GM19099 (cell line): ENCODE data around the gene LBHD1.

ENCODE experiments used
- POLR2A ChIP-seq: IDR thresholded peaks from 3 replicates; pipeline ENCODE4 v1.6.1; 2011; ENCODE audit warnings: low read depth; ENCODE audit not compliant: insufficient read length; ENCODE audit errors: extremely low read depth

Gene LBHD1

GRCh38 chr11:62671608-62672389, at the start of gene LBHD1, which contains the start of gene UQCC3:
Gene LBHD1 (minus strand): TSS chr11:62672267. CDS start chr11:62670031, 2,236 bp downstream.
Gene UQCC3 (plus strand): TSS chr11:62671673. CDS start chr11:62671746, 73 bp downstream.
- TF ChIP-seq POLR2A = peak; percentile 78

- TF ChIP-seq POLR2A = no peak
Observed at GRCh38 chr11:62719302-62719978, 47.4 kb upstream of the LBHD1 start.

DNA sequence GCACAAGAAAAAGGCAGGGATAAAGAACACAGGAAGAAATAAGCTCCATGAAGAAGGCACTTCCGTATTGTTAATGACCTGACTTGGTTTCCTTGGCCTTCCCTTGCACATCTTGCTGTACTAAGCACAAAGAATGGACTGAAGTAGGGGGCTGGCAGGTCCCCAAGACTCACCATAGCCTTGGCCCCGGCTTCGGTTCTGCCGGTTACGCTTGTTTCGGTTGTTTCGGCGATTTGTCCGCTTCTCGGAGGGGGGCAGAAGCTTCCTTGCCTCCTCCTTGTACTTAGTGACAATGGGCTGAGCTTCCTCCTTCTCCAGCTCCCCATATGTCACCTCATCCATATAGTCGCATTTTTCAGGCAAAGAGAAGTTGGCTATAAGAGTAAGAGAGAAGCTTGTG, 44.7 kb upstream of the LBHD1 start:
- TF ChIP-seq POLR2A = no peak

DNA sequence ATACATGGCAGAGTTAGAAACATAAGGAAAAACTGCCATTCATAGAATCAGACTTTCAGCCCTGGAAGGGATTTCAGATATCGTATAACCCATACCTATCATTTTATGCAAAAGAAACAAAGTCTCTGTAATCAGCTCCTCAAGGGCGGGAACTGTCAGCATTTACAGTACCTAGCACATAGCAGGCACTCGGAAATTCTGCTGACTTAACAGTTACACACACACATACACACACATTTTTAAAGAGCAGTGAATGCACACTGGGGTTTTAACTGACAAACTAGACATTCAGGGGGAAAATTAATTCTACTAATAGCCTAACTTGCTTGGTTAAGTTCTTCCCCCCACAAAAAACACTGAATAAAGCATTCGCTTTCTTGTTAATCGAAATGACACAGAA, 44.1 kb upstream of the LBHD1 start:
- TF ChIP-seq POLR2A = no peak

DNA sequence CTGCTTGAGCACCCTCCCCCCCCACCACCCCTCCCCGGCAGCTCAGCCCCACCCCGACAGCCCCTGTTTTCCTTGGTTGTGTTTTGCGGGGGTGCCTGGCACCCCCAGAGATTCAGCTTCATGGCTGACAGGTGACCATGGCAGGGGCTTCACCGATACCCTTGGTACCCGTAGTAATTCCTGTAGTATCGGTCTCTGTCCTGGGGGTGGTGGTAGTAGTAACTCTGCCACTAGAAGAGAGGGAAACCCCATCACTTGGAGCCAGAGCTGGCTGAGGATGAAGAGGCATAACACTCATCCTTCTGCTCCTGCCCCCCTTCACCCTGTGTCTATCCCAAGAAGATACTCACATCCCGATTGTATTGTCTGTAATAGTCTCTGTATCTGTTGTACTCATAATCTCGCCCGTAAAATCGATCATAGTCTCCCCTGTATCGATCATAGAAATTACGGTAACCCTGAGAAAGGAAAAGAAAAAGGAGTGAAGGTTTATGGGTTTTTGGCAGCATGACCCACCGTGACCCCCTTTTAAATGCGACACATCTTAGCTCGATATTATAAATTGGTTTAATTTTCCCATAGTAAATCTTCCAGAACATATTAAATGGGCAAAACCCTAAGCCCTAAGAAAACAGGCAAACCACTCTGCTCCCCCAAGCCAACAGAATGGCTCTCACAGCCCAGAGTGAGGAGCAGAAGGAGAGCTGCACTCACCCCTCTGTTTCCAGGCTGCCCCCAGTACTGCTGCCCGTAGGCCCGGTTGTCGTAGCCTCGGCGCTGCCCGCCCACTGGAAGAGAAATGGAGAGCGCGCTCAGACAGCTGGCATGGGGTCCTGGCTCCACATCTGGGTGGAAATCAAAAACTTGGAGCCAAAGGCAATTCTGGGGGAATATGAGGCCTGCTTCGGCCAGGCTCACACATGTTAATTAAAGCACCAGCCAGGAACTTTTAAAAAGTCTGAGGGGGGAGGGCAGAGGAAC, 43.4 kb upstream of the LBHD1 start:
- TF ChIP-seq POLR2A = no peak

DNA sequence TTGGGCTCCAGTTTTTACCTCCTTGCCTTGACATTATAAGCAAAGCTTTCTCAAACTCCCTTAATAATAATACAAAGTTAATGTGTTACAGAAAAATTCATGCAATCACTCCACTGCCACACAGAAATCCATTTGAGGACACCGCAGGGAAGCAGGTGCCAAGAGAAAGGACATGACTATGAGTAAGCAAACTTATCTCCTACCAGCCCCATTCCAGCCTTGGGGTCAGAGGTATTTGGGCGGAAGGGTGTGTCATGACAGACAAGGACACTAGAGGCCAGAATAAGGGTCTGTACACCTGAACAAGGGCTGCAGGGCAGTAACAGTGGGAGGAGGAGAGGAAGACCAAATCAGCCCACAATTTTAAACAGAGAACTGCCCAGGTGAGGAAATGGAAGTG, 41.3 kb upstream of the LBHD1 start:
- TF ChIP-seq POLR2A = no peak

DNA sequence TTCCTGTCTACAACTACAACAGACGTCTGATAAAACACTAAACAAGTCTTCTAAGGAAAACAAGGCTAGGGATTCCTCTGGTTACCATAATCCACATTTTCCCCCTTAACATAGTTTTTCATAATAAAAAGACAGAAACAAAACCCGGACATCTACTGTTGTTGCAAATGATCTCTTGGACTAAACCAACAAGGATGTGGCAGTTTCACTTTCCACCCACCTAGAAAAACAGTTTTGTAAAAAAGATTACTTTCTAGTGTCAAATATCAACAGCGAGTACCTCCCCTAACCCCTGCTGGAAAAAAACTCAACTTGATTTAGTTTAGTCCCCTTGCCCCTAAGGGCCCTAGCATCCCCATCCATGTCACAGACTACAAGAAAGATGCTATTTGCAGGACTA, 40.8 kb upstream of the LBHD1 start:
- no peak for TF ChIP-seq POLR2A

GRCh38 chr11:62712276-62712812, 40.3 kb upstream of the LBHD1 start:
- TF ChIP-seq POLR2A = no peak

- TF ChIP-seq POLR2A = no peak
Observed at GRCh38 chr11:62710001-62710345, 37.9 kb upstream of the LBHD1 start.

DNA sequence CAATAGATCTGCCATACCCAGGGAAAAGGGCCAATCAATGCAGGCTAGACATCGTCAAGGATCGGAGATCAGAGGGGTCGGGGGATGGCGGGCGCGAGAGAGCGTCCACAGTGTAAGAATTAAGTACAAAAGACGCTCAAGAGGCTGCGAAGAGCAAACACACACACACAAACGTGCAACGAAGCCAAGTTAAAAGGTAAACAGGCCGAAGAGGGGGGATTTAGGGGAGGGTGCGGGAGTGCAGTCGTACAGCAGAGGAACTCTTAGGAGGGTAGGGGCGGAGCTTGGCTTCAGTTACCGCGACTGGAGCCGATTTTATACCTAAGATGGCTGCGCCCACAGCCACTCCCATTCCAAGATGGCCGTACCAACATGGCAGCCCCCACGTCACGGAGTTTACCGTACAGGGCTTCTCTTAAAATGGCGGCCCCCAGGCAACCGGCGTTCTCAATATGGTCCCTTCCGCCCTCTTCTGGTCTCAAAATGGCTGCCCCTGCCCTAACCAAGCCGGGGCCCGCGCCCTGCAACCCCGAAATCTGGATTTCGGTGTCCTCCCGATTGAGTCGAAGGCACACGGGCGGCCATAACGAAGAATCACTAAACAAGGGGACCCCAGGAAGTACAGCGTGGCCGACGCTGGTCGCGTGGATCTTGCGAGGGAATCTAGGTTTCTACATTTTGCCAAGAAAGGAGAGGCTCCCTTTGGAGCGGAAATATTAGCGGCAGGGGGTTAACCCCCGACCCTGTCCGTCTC, 37.4 kb upstream of the LBHD1 start:
- TF ChIP-seq POLR2A = peak; percentile 81

- TF ChIP-seq POLR2A = no peak
Observed at GRCh38 chr11:62708793-62709192, 36.7 kb upstream of the LBHD1 start.

- TF ChIP-seq POLR2A = no peak
Observed at GRCh38 chr11:62708392-62708791, 36.3 kb upstream of the LBHD1 start.

GRCh38 chr11:62707277-62707861, 35.3 kb upstream of the LBHD1 start, which contains the start of the genes BSCL2 and GNG3:
Gene BSCL2 (minus strand): TSS chr11:62707424. CDS start chr11:62707195, 229 bp downstream.
Gene GNG3 (plus strand): TSS chr11:62707676. CDS start chr11:62708296, 620 bp downstream.
- TF ChIP-seq POLR2A = no peak

GRCh38 chr11:62706850-62707247, 34.8 kb upstream of the LBHD1 start:
- TF ChIP-seq POLR2A = no peak
